GM12878 (cell line): Measurements from ENCODE around the gene METTL21C. TPM values are rescaled to one million over a fixed set of nuclear protein-coding genes. Genes with fewer than 3 reads are reported as not detected.

ENCODE experiments used
- ATAC-seq: fragments of 200-7000 bp; cut with Tn5 transposase; 3 replicates; pipeline ENCODE4 v1.9.1; 2020; ENCODE audit warnings: mild to moderate bottlenecking, moderate library complexity
- BruUV-seq: library from RNA; stranded (reverse); fragments of 400-500 nt; replicated peaks from 2 replicates; lab custom pipeline; 2021; lab: Mats Ljungman, UMichigan
- CTCF ChIA-PET: fragments of 300-600 bp; sonication (Branson Sonifier 250); formaldehyde crosslinking; extraction: SDS; loops from one replicate; lab custom pipeline; 2021; ENCODE audit warnings: inconsistent platforms; lab: Yijun Ruan, JAX
- POLR2A ChIA-PET: fragments of 350-600 bp; formaldehyde crosslinking; extraction: SDS; loops from one replicate; lab custom pipeline; 2021; ENCODE audit warnings: inconsistent platforms; lab: Charles Lee
- RAD21 ChIA-PET: fragments of 300-600 bp; sonication (Branson Sonifier 250); formaldehyde crosslinking; loops from one replicate; lab custom pipeline; 2023; ENCODE audit warnings: antibody characterized with exemption; ENCODE audit not compliant: unreplicated experiment; lab: Charles Lee
- SMC1A ChIA-PET: fragments of 300-600 bp; sonication (Branson Sonifier 250); formaldehyde crosslinking; loops from one replicate; lab custom pipeline; 2023; ENCODE audit not compliant: unreplicated experiment, uncharacterized antibody; lab: Charles Lee
- DNase-seq: peaks from one replicate; pipeline ENCODE4 v3.0.0-alpha.2; 2011; ENCODE audit warnings: low read depth, low spot score
- FAIRE-seq: peaks from 3 replicates; lab custom pipeline; 2011; peaks lifted over from hg19 to GRCh38; lab: Jason Lieb, UNC
- H2AFZ ChIP-seq: 2 replicates; pipeline ENCODE4 v1.6.0; 2011; ENCODE audit warnings: low read depth, low read length, control low read depth; ENCODE audit not compliant: control insufficient read depth
- H3K27ac ChIP-seq: 2 replicates; pipeline ENCODE4 v1.5.1; 2011; ENCODE audit warnings: control low read depth; ENCODE audit not compliant: control insufficient read depth, insufficient read depth
- H3K27me3 ChIP-seq, 2 experiments: replicated peaks in 1 of 2; 2 replicates each; pipeline versions ENCODE4 v1.6.0 to v1.6.1; 2011; ENCODE audit warnings: low read length in 1 of 2; ENCODE audit not compliant: control insufficient read depth in 2 of 2, insufficient read depth in 2 of 2
- H3K36me3 ChIP-seq, 2 experiments: 2 replicates each; pipeline ENCODE4 v1.5.1; 2011; ENCODE audit warnings: low read length in 1 of 2; ENCODE audit not compliant: control insufficient read depth in 2 of 2, insufficient read depth in 2 of 2
- H3K4me1 ChIP-seq: 2 replicates; pipeline ENCODE4 v1.6.1; 2011; ENCODE audit warnings: mild to moderate bottlenecking, low read length, moderate library complexity, mixed read lengths; ENCODE audit not compliant: control insufficient read depth, insufficient read depth
- H3K4me2 ChIP-seq: 2 replicates; pipeline ENCODE4 v1.6.0; 2011; ENCODE audit warnings: control low read depth; ENCODE audit not compliant: control insufficient read depth, insufficient read depth
- H3K4me3 ChIP-seq: fragments of 200-600 bp; sonication (generic); 2 replicates; pipeline ENCODE4 v1.5.1; 2016
- H3K79me2 ChIP-seq: 2 replicates; pipeline ENCODE4 v1.6.0; 2011; ENCODE audit warnings: low read length; ENCODE audit not compliant: control insufficient read depth, insufficient read depth
- H3K9ac ChIP-seq: 2 replicates; pipeline ENCODE4 v1.8.0; 2011; ENCODE audit warnings: low read length, control low read depth, mixed read lengths; ENCODE audit not compliant: control insufficient read depth, insufficient read depth
- H3K9me3 ChIP-seq: replicated peaks from 3 replicates; pipeline ENCODE4 v1.5.1; 2011; ENCODE audit warnings: mild to moderate bottlenecking, low read length; ENCODE audit not compliant: control insufficient read depth, insufficient read depth
- H4K20me1 ChIP-seq: 2 replicates; pipeline ENCODE4 v1.6.0; 2011; ENCODE audit not compliant: control insufficient read depth, insufficient read depth
- CTCF ChIP-seq, 3 experiments: IDR thresholded peaks in 2 of 3; conservative IDR thresholded peaks in 1 of 3; 2 replicates each; pipeline ENCODE4 v1.5.1; 2011; ENCODE audit warnings: low read depth in 3 of 3, low read length in 3 of 3, mild to moderate bottlenecking in 3 of 3, control low read depth in 2 of 3, moderate library complexity in 2 of 3, inconsistent platforms in 1 of 3, mixed read lengths in 1 of 3; ENCODE audit not compliant: control insufficient read depth in 2 of 3, insufficient read depth in 1 of 3; ENCODE audit errors: extremely low read depth in 1 of 3
- FOXM1 ChIP-seq: IDR thresholded peaks from 2 replicates; pipeline ENCODE4 v1.6.1; 2012; ENCODE audit warnings: low read depth, mild to moderate bottlenecking, inconsistent platforms, low read length, moderate library complexity
- POU2F2 ChIP-seq: IDR thresholded peaks from 3 replicates; pipeline ENCODE4 v1.6.1; 2011; ENCODE audit warnings: low read depth, mild to moderate bottlenecking, low read length, borderline replicate concordance
- SRF ChIP-seq, 2 experiments: IDR thresholded peaks; 2 replicates each; pipeline ENCODE4 v1.6.1; 2011; ENCODE audit warnings: low read depth in 2 of 2, low read length in 2 of 2, mild to moderate bottlenecking in 1 of 2, moderate library complexity in 1 of 2
- ZNF687 ChIP-seq: fragments of 450-650 bp; IDR thresholded peaks from 2 replicates; pipeline ENCODE4 v1.6.1; 2017; ENCODE audit warnings: mild to moderate bottlenecking, moderate library complexity
- WGBS: methylation state at CpG from one replicate; pipeline ENCODE4 v1.1.6; 2016; ENCODE audit warnings: low lambda C conversion rate; ENCODE audit not compliant: insufficient replicate concordance, insufficient coverage; ENCODE audit errors: missing lambda C conversion rate; 5-methylcytosine and 5-hydroxymethylcytosine counted together
- in situ Hi-C: fragments of 300-500 bp; cut with MboI; formaldehyde crosslinking; loops from 9 replicates; pipeline ENCODE4 v1.14.3; 2018; ENCODE audit warnings: mixed read lengths
- intact Hi-C: fragments of 100-400 bp; cut with micrococcal nuclease; formaldehyde crosslinking; loops from one replicate; pipeline ENCODE4 v1.14.2; 2022; ENCODE audit not compliant: unreplicated experiment
- polyA plus RNA-seq, 11 experiments: library from polyadenylated mRNA; depleted of rRNA in 4 of 11; unstranded in 6 of 11; stranded (reverse) in 5 of 11; fragments of >200 nt; fragmentation: Nextera tagmentation in 4 of 11; fragmentation: Illumina TruSeq in 1 of 11; extraction: Ambion mirVana in 4 of 11; extraction: Trizol in 1 of 11; gene quantifications; 1 replicate in 1 of 11; 2 replicates in 10 of 11; pipeline versions ENCODE4 v1.2.1 to v1.2.3, GENCODE V29; 2011 to 2016; ENCODE audit warnings: inconsistent platforms in 2 of 11, missing spikeins in 2 of 11, low read depth in 1 of 11
- total RNA-seq, 4 experiments: library from RNA; depleted of rRNA in 3 of 4; stranded (reverse); fragments of >200 nt in 3 of 4; fragmentation: Illumina TruSeq in 1 of 4; extraction: Trizol in 1 of 4; gene quantifications; 2 replicates each; pipeline versions ENCODE4 v1.2.1 to v1.2.3, GENCODE V29; 2013 to 2021

METTL21C gene
- total and polyA plus RNA-seq, 10 of the 15 experiments (the other 5 are each of a cell fraction or from before 2014, with no cell fraction given) = 0.13 TPM; not detected in 9

DNA sequence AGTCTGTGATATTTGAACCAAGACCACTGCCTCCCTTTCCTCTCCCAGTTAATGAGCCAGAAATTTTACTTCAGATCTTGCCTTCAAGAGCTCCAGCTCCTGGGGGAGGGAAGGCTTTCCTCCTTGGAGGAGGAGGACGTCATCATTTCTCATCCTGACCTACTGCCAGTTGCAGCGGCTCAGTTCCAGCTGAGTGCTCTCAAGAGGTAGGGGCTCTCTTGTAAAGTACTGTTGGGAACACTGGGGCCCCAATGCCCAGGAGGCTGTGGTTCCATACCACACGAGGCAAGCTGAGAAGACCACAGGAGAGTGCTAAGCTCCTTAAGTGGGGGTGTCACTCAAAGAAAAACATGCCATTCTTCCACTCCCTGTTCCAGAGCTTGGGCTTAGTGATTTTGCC is 36.2 kb downstream of the METTL21C start (continued):
- TF ChIP-seq ZNF687 (no peak), POU2F2 (no peak), SRF (IDR thresholded peaks at IDR 0.05; ENCODE audit: low read depth in 2 of 2, low read length in 2 of 2) (no peak)

GRCh38 chr13:102657630-102658029 is 37.2 kb downstream of the METTL21C start:
- H3K79me2 ChIP-seq = no peaks in the 10 kb centered on the region
- intact Hi-C loops (no loop called here), in situ Hi-C loops (no loop called here)
- no peak overlapping the region for H3K4me3 ChIP-seq
- no peaks in the 10 kb centered on the region for H4K20me1 ChIP-seq
- H3K4me1 ChIP-seq = no peaks in the 10 kb centered on the region
- CTCF ChIA-PET = interaction anchor here (0.6 to 1.2 kb wide), 5 partner anchors 9 to 66 kb away, joined by 3 to 4 read pairs (median 3); no protein-coding TSS in a partner anchor
- peaks cover 6 to 30% of the 10 kb centered on the region in 2 experiments for H3K36me3 ChIP-seq
- no peak for DNase-seq
- no peak overlapping the region for H3K27ac ChIP-seq
- no peak overlapping the region for H3K4me2 ChIP-seq
- peaks cover 1% of the 10 kb centered on the region; the same call in 2 of the 3 replicates for H3K9me3 ChIP-seq
- FAIRE-seq = no peak
- POLR2A ChIA-PET = interaction anchor here (0.6 kb wide), 1 partner anchor 99 kb away, joined by 3 read pairs; no protein-coding TSS in a partner anchor
- TF ChIP-seq CTCF (IDR thresholded peaks at IDR 0.05 in 2 of 3, conservative IDR thresholded peaks at IDR 0.05 in 1 of 3; ENCODE audit: control insufficient read depth in 2 of 3, extremely low read depth in 1 of 3, insufficient read depth in 1 of 3, low read depth in 3 of 3, low read length in 3 of 3) = peak in 1 of 3 experiments; percentile 12; a peak in 2 of 6 replicates
- TF ChIP-seq FOXM1 = no peak
- TF ChIP-seq, all 136 proteins: peak for 1
- RAD21 ChIA-PET = no interaction called here
- no peak for ATAC-seq
- SMC1A ChIA-PET = interaction anchor here (1.0 to 1.1 kb wide), 3 partner anchors 66 to 213 kb away, joined by 3 to 4 read pairs (median 4); no protein-coding TSS in a partner anchor
- WGBS = 84% methylated on average over 6 of the region's 6 CpGs
- Histone ChIP-seq H3K27me3 (no peaks in the 10 kb centered on the region), H3K9ac (no peak overlapping the region), H2AFZ (no peak overlapping the region)
- BruUV-seq = no TSS peak
